K562 (cell line): Measurements from ENCODE around the gene KPTN. TPM values are rescaled to one million over a fixed set of nuclear protein-coding genes. Genes with fewer than 3 reads are reported as not detected.

Experiments
- ATAC-seq: fragments of 200-7000 bp; cut with Tn5 transposase; 3 replicates; pipeline ENCODE4 v1.9.1; 2020; ENCODE audit warnings: moderate library complexity
- BruUV-seq: library from RNA; stranded (reverse); fragments of 400-500 nt; replicated peaks from 2 replicates; lab custom pipeline; 2021; lab: Mats Ljungman, UMichigan
- CTCF ChIA-PET: fragments of 300-600 bp; formaldehyde crosslinking; extraction: SDS; loops from one replicate; lab custom pipeline; 2021; ENCODE audit warnings: low intra/inter-chr PET ratio; lab: Yijun Ruan, JAX
- POLR2A ChIA-PET: fragments of 300-600, 350-650 bp; sonication (Branson Sonifier 250); formaldehyde crosslinking; extraction: SDS; loops from one replicate; lab custom pipeline; 2021; ENCODE audit warnings: antibody characterized with exemption, inconsistent platforms; lab: Yijun Ruan, JAX
- DNase-seq, 4 experiments: peaks; one replicate each; pipeline versions ENCODE4 v3.0.0 to v3.0.0-alpha.2; 2011 to 2018; ENCODE audit warnings: low spot score in 3 of 4, mixed read lengths in 3 of 4; ENCODE audit errors: extremely low read depth in 1 of 4
- FAIRE-seq: peaks from 2 replicates; lab custom pipeline; 2011; peaks lifted over from hg19 to GRCh38; lab: Jason Lieb, UNC
- H2AFZ ChIP-seq: 2 replicates; pipeline ENCODE4 v1.6.0; 2011; ENCODE audit warnings: low read depth, low read length, control low read depth, inconsistent platforms
- H3K27ac ChIP-seq: fragments of 200-600 bp; 3 replicates; pipeline ENCODE4 v1.8.0; 2011; ENCODE audit warnings: low read depth, mild to moderate bottlenecking, control low read depth, inconsistent platforms, low read length, moderate library complexity, mixed read lengths; ENCODE audit errors: extremely low read depth
- H3K27me3 ChIP-seq, 2 experiments: fragments of 300-600 bp in 1 of 2; 2 replicates in 1 of 2; 3 replicates in 1 of 2; pipeline versions ENCODE4 v1.6.0 to v1.8.0; 2011; ENCODE audit warnings: inconsistent platforms in 2 of 2, low read length in 2 of 2, mild to moderate bottlenecking in 1 of 2, mixed read lengths in 1 of 2, moderate library complexity in 1 of 2; ENCODE audit not compliant: control insufficient read depth in 2 of 2, insufficient read depth in 2 of 2
- H3K36me3 ChIP-seq: fragments of 300-600 bp; 3 replicates; pipeline ENCODE4 v1.8.0; 2011; ENCODE audit warnings: mild to moderate bottlenecking, low read length, inconsistent platforms; ENCODE audit not compliant: control insufficient read depth, insufficient read depth
- H3K4me1 ChIP-seq, 2 experiments: fragments of 200-600 bp in 1 of 2; replicated peaks in 1 of 2; 2 replicates in 1 of 2; 3 replicates in 1 of 2; pipeline versions ENCODE4 v1.5.1 to v1.8.0; 2011; ENCODE audit warnings: inconsistent platforms in 2 of 2, low read length in 2 of 2, mild to moderate bottlenecking in 1 of 2, mixed read lengths in 1 of 2, moderate library complexity in 1 of 2; ENCODE audit not compliant: control insufficient read depth in 2 of 2, insufficient read depth in 2 of 2
- H3K4me2 ChIP-seq: 2 replicates; pipeline ENCODE4 v1.6.1; 2011; ENCODE audit warnings: low read length, control low read depth, inconsistent platforms, mixed read lengths; ENCODE audit not compliant: insufficient read depth
- H3K4me3 ChIP-seq: fragments of 200-600 bp; sonication (generic), shearing (Covaris generic); 2 replicates; pipeline ENCODE4 v1.5.1; 2016; ENCODE audit warnings: control low read depth, inconsistent platforms
- H3K79me2 ChIP-seq: fragments of 200-600 bp; 3 replicates; pipeline ENCODE4 v1.8.0; 2011; ENCODE audit warnings: low read length, inconsistent platforms; ENCODE audit not compliant: control insufficient read depth, insufficient read depth
- H3K9ac ChIP-seq, 2 experiments: 2 replicates each; pipeline versions ENCODE4 v1.6.0 to v1.6.1; 2011; ENCODE audit warnings: low read depth in 2 of 2, low read length in 2 of 2, control low read depth in 1 of 2, inconsistent platforms in 1 of 2, mild to moderate bottlenecking in 1 of 2, mixed read lengths in 1 of 2; ENCODE audit not compliant: insufficient read depth in 1 of 2
- H3K9me1 ChIP-seq: one replicate; pipeline ENCODE4 v1.6.0; 2011; ENCODE audit warnings: inconsistent platforms, mild to moderate bottlenecking, low read length, moderate library complexity; ENCODE audit not compliant: control insufficient read depth, insufficient read depth
- H3K9me3 ChIP-seq: replicated peaks from 2 replicates; pipeline ENCODE4 v1.5.1; 2011; ENCODE audit warnings: low read depth, low read length, inconsistent platforms; ENCODE audit not compliant: control insufficient read depth, insufficient read depth
- H4K20me1 ChIP-seq: replicated peaks from 2 replicates; pipeline ENCODE4 v1.6.1; 2011; ENCODE audit warnings: low read length, inconsistent platforms, mixed read lengths; ENCODE audit not compliant: control insufficient read depth, insufficient read depth
- ERF ChIP-seq: fragments of 450-650 bp; formaldehyde crosslinking; IDR thresholded peaks from 2 replicates; pipeline ENCODE4 v1.4.0; 2020; ENCODE audit warnings: mild to moderate bottlenecking, mixed read lengths
- ETV1 ChIP-seq: fragments of 450-650 bp; conservative IDR thresholded peaks from 2 replicates; pipeline ENCODE4 v1.6.1; 2016; ENCODE audit warnings: missing genetic modification characterization, control low read depth, low read depth, missing compliant biosample characterization
- FOXA1 ChIP-seq: fragments of 450-650 bp; IDR thresholded peaks from 2 replicates; pipeline ENCODE4 v1.6.1; 2016; ENCODE audit warnings: mild to moderate bottlenecking, borderline replicate concordance
- FOXM1 ChIP-seq, 2 experiments: fragments of 450-650 bp in 1 of 2; sonication (generic) in 1 of 2; formaldehyde crosslinking in 1 of 2; IDR thresholded peaks; 2 replicates each; pipeline versions ENCODE4 v1.6.1 to v1.9.0; 2017 to 2022; ENCODE audit warnings: low read depth in 2 of 2, mild to moderate bottlenecking in 2 of 2, missing genetic modification reagents in 1 of 2, moderate library complexity in 1 of 2
- PCBP2 ChIP-seq: fragments of 200-400 bp; formaldehyde crosslinking; IDR thresholded peaks from 2 replicates; pipeline ENCODE4 v1.6.1; 2018; ENCODE audit warnings: low read length, low read depth, mild to moderate bottlenecking, moderate library complexity; ENCODE audit not compliant: poor library complexity, severe bottlenecking
- SFPQ ChIP-seq: fragments of 200-400 bp; formaldehyde crosslinking; IDR thresholded peaks from 2 replicates; pipeline ENCODE4 v1.6.1; 2017; ENCODE audit warnings: mild to moderate bottlenecking, low read depth, low read length, moderate library complexity
- TAF1 ChIP-seq: IDR thresholded peaks from 2 replicates; pipeline ENCODE4 v1.6.1; 2011; ENCODE audit warnings: mild to moderate bottlenecking, low read length, moderate library complexity; ENCODE audit not compliant: insufficient read depth, control insufficient read depth, severe bottlenecking; ENCODE audit errors: extremely low read depth
- TBP ChIP-seq: optimal IDR thresholded peaks from 2 replicates; pipeline ENCODE3; 2011; ENCODE audit warnings: low read depth, low read length, improper control_type of control experiment
- ZFX ChIP-seq: sonication (generic); formaldehyde crosslinking; IDR thresholded peaks from 2 replicates; pipeline ENCODE4 v1.8.0; 2022; ENCODE audit warnings: mild to moderate bottlenecking, missing genetic modification reagents, moderate library complexity
- ZHX1 ChIP-seq: fragments of 150-350 bp; conservative IDR thresholded peaks from 2 replicates; pipeline ENCODE4 v1.6.1; 2014; ENCODE audit warnings: low read length
- ZNF174 ChIP-seq: fragments of 250-450 bp; sonication (Bioruptor Pico); IDR thresholded peaks from 2 replicates; pipeline ENCODE4 v1.4.0; 2020; ENCODE audit warnings: mild to moderate bottlenecking
- ZNF175 ChIP-seq: fragments of 200-800 bp; sonication (Bioruptor generic); IDR thresholded peaks from 2 replicates; pipeline ENCODE4 v1.6.1; 2016; ENCODE audit warnings: low read depth, mild to moderate bottlenecking, missing genetic modification characterization, missing compliant biosample characterization
- ZNF280A ChIP-seq: fragments of 450-650 bp; IDR thresholded peaks from 2 replicates; pipeline ENCODE4 v1.6.1; 2018; ENCODE audit warnings: mild to moderate bottlenecking, low read depth; ENCODE audit not compliant: partially characterized antibody
- ZNF282 ChIP-seq: sonication (generic); formaldehyde crosslinking; IDR thresholded peaks from 2 replicates; pipeline ENCODE4 v1.8.1; 2023; ENCODE audit warnings: missing genetic modification reagents
- ZNF830 ChIP-seq: fragments of 250-450 bp; sonication (Bioruptor Pico); IDR thresholded peaks from 2 replicates; pipeline ENCODE4 v1.5.0; 2021; ENCODE audit warnings: mild to moderate bottlenecking
- WGBS: fragments of 100-300 bp; shearing (Covaris generic); methylation state at CpG from one replicate; pipeline ENCODE4 v1.1.6; 2016; ENCODE audit warnings: low coverage, mixed read lengths; ENCODE audit not compliant: insufficient coverage; ENCODE audit errors: missing lambda C conversion rate; 5-methylcytosine and 5-hydroxymethylcytosine counted together
- in situ Hi-C: fragments of 300-500 bp; cut with MboI; formaldehyde crosslinking; loops from 4 replicates; pipeline ENCODE4 v1.15.0; 2018; ENCODE audit warnings: inconsistent platforms, mixed read lengths
- intact Hi-C: fragments of 100-400 bp; cut with micrococcal nuclease; formaldehyde crosslinking; loops from 2 replicates; pipeline ENCODE4 v1.14.2; 2022
- polyA plus RNA-seq, 8 experiments: library from polyadenylated mRNA; depleted of rRNA in 4 of 8; stranded (reverse) in 5 of 8; unstranded in 3 of 8; fragments of >200 nt; fragmentation: Nextera tagmentation in 2 of 8; fragmentation: Illumina TruSeq in 1 of 8; extraction: Ambion mirVana in 2 of 8; extraction: Trizol in 1 of 8; gene quantifications; 2 replicates each; pipeline versions ENCODE4 v1.2.1 to v1.2.3, GENCODE V29; 2011 to 2014; ENCODE audit warnings: inconsistent platforms in 1 of 8, missing spikeins in 1 of 8
- total RNA-seq, 7 experiments: library from RNA; depleted of rRNA in 6 of 7; stranded (reverse); fragments of >200 nt in 6 of 7; fragmentation: Illumina TruSeq in 2 of 7; extraction: Trizol in 2 of 7; gene quantifications; 2 replicates each; pipeline versions ENCODE4 v1.2.1 to v1.2.3, GENCODE V29; 2011 to 2021; ENCODE audit warnings: low replicate concordance in 1 of 7

The KPTN gene
- total and polyA plus RNA-seq, 9 of the 15 experiments (the other 6 are each of a cell fraction or from before 2014, with no cell fraction given): 0.56 to 18.2 (median 8.5) TPM

GRCh38 chr19:47520343-47520806, 36.4 kb upstream of the KPTN start:
- in situ Hi-C loops: no loop called here
- CTCF ChIA-PET: no interaction called here
- Histone ChIP-seq H3K4me3 (no peak overlapping the region), H3K4me1 (peaks cover 9 to 19% of the 10 kb centered on the region in 2 experiments; a peak in 3 of 5 replicates), H3K27me3 (peaks cover 0 to 7% of the 10 kb centered on the region in 2 experiments; a peak in 1 of 5 replicates), H3K9me1 (no peaks in the 10 kb centered on the region), H4K20me1 (no peaks in the 10 kb centered on the region), H3K4me2 (no peak overlapping the region), H3K9me3 (no peaks in the 10 kb centered on the region), H3K36me3 (no peaks in the 10 kb centered on the region), H3K27ac (no peak overlapping the region), H3K9ac (peak overlapping the region in 1 of 2 experiments; percentile 50; a peak in 1 of 4 replicates), H3K79me2 (no peaks in the 10 kb centered on the region), H2AFZ (peak overlapping the region; percentile 65)
- intact Hi-C loops: no loop called here
- 36% methylated on average over 10 of the region's 10 CpGs for WGBS
- no TSS peak for BruUV-seq
- FAIRE-seq (no peak), ATAC-seq (peak; percentile 33; the same call in 2 of the 3 replicates), DNase-seq (peak in 2 of 4 experiments; percentile 13 to 14)
- POLR2A ChIA-PET: interaction anchor here (1.1 to 1.7 kb wide), 2 partner anchors 10 to 11 kb away, joined by 3 to 6 read pairs; no protein-coding TSS in a partner anchor
- TF ChIP-seq ZNF280A (no peak), FOXM1 (IDR thresholded peaks at IDR 0.05; ENCODE audit: low read depth) (no peak), FOXM1 (CRISPR knock-in tag; IDR thresholded peaks at IDR 0.05; ENCODE audit: low read depth) (no peak), ERF (no peak), TBP (no peak), ZFX (CRISPR knock-in tag) (0 out of 2 replicates have a peak, but pooled peaks have one; percentile 8), SFPQ (no peak), ZNF282 (no peak), ETV1 (0 out of 2 replicates have a peak, but pooled peaks have one; percentile 8), ZNF830 (CRISPR knock-in tag) (no peak), PCBP2 (no peak), TAF1 (no peak), ZHX1 (no peak), ZNF174 (CRISPR knock-in tag) (no peak), ZNF175 (CRISPR knock-in tag) (no peak), FOXA1 (no peak)
